GM19468 (cell line): ENCODE measurements around the gene EGLN2.
"Not testable (repeated sequence)": the region's sequence is repeated elsewhere in the genome, so short reads cannot be mapped to it uniquely, and the experiment has no call there.

Experiments
- ATAC-seq: cut with Tn5 transposase; IDR thresholded peaks from one replicate; pipeline ENCODE4 v1.9.1; 2021; ENCODE audit warnings: mild to moderate bottlenecking, moderate library complexity, moderate number of reproducible peaks; ENCODE audit not compliant: unreplicated experiment; ENCODE audit errors: extremely low read depth

The EGLN2 gene

DNA sequence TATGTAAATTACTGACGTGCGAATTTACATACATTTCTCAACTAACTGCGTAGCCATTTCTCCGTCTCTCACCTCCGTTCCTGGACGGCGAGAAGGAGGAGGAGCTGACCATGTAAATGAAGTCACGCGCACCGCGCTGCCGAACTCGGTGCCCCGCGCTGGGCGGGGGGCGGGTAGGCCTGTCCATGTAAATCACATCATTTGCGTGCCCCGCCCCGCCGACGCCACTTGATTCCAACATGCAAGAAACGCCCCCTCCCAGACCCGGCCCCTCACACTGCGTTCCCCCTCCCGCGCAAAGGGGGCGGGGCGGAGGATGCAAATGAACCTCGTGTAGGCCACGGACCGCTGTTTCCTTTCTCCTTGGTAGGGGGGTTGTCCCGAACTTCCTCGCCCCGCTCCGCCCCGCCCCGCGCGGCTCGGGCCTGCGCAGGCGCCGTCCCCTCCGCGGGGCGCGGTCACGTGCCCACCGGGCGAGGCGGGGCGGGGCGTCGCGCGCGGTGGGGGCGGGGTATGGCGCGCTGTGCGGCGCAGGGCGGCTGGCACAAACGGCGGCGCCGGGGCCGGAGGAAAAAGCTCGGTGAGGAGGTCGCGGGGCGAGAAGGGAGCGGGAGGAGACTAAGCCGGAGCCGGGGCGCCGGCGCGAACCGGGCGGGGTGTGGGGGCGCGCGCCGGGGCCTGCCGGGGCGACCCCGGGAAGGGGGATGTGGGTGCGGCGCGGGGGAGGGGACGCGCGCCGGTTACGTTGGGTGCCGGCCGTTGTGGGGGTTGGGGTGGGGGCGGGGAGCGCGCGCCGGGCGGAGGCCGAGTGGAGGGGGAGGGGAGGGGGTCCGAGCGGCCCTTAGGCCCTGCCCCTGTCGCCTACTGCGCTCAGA, at the start of gene EGLN2:
Gene EGLN2 (plus strand): TSS at position 509 of the 875 bp plus-strand sequence. CDS start 1,382 bp downstream, outside the sequence.
- peak; percentile 50 for ATAC-seq

DNA sequence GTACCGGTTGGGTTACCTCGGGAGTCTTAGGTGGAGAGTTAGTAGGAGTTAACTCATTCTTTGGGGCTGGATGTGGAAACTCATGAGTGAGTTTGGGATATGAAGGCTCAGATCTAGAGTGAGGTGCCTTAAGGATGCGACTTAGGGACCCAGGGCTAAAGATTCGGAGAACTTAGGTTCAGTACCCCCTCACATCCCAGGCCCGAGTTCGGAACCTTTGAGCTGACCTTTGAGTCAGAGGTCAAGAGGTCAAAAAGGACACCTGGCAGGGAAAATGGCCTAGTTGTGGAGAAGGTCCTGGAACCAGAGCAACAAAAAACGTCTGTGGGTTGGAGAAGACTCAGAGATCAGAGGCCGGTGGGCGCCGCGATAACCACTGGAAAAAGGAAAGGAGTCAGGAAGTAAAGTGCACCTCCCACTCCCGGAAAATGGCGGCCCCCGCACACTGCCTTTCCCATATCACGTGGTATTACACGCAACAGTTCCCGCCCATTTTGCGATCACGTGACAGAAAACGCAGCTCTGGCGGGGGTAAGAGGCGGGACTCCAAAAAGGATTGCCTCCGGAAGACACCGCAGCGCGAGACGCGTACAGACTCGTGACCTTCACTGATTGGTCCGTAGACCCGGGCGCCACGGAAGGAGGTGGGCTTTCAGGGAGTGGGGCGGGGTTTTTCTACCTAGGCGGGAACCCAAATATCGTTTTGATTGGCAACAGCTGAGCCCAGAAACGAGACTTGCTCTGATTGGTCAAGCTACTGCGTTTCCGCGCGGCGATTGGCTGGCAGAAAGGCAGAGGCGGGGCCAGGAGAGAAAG, 48.7 kb upstream of the EGLN2 start, which contains the start of gene ACTMAP:
Gene ACTMAP (minus strand): TSS at position 420 of the 816 bp plus-strand sequence. CDS start 674 bp downstream, outside the sequence.
- ATAC-seq: peak; percentile 69

DNA sequence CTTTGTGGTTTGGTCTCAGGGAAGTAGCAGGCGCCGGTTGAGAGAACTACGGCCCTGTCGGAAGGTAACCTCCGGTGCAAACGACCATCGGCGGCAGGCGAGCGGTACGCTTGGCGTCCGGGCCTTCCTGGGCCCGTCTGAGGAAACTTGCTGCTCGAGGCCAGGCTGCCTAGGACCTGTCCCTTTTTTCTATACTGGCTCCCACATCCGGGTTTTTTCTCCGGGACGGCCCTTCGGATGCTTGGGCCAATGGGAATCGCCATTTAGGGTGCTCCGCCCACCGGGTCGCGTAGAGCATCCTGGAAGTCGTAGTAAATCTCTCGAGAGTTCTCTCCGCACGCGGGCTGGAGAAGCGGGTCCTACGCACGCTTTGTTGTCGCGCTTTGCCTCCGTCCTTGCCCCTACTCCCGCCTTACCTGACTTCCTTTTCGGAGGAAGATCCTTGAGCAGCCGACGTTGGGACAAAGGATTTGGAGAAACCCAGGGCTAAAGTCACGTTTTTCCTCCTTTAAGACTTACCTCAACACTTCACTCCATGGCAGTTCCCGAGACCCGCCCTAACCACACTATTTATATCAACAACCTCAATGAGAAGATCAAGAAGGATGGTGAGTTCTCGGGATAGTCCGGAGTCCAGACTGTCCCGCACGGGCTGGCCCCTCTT, 48.0 kb upstream of the EGLN2 start, which contains the start of gene SNRPA:
Gene SNRPA (plus strand): TSS at position 330 of the 664 bp plus-strand sequence. CDS start 206 bp downstream, at position 536.
- ATAC-seq: peak; percentile 47

DNA sequence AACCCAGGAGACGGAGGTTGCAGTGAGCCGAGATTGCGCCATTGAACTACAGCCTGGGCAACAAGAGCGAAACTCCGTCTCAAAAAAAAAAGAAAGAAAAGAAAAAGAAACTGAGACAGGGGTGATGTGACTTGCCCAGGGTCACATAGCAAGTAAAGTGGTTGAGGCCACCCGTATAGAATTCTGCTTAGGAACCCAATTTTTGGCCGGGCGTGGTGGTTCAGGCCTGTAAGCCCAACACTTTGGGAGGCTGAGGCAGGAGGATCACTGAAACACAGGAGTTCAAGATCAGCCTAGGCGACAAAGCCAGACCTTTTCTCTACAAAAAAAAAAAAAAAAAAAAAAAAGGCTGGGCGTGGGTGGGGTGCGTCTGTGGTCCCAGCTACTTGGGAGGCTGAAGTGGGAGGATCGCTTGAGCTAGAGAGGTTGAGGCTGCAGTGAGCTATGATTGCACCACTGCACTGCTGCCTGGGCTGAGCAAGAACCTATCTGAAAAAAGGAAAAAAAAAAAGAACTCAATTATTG, 46.7 kb upstream of the EGLN2 start:
- ATAC-seq: no peak

DNA sequence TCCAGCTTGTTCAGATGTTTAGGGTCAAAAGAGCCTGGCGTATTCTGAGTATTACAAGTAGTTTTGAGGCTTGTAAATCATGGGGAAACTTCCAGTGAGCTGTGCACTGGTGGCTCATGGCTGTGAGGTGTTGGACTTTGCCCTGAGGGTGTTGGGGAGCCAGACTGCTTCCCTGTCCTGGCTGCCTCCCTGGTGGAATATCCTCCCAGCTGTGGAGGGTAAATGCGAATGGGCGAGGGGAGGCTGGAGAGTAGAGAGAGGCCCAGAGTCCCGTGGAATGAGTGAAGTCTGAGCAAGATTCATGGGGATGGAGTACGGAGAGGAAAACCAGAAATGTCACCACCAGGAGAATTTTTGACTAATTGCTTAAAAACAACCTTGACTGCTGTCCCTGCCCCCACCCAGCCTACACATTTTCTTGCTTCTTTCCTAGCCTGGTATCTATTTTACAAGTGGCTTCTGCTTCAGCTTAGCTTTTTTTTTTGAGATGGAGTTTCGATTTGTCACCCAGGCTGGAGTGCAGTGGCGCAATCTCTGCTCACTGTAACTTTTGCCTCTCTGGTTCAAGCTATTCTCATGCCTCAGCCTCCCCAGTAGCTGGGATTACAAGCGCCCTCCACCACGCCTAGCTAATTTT, 44.3 kb upstream of the EGLN2 start:
- no peak for ATAC-seq

DNA sequence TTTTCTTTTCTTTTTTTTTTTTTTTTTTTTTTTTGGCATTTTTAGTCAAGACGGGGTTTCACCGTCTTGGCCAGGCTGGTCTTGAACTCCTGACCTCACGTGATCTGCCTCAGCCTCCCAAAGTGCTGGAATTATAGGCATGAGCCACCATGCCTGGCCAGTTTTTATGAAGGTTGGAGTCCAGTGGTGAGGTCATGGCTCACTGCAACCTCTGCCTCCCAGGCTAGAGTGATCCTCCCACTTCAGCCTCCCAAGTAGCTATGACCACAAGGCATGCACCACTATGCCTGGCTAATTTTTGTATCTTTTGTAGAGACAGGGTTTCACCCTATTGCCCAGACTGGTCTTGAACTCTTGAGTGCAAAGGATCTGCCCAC, 43.8 kb upstream of the EGLN2 start:
- ATAC-seq: no peak

DNA sequence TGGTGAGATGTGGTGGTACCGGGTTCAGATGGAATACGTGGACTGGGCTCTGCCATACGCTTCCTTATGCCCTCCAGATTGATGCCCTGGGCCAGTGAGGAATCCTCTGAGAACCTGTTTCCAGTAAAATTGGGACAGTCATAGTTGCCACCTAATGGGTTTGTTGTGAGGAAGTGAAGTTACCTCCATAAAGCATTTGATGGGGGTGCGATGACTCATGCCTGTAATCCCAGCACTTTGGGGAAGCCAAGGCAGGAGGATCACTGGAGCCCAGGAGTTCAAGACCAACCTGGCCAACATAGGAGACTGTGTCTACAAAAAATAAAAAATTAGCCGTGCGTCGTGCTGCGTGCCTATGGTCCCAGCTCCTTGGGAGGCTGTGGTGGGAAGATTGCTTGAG, 43.2 kb upstream of the EGLN2 start:
- no peak for ATAC-seq

DNA sequence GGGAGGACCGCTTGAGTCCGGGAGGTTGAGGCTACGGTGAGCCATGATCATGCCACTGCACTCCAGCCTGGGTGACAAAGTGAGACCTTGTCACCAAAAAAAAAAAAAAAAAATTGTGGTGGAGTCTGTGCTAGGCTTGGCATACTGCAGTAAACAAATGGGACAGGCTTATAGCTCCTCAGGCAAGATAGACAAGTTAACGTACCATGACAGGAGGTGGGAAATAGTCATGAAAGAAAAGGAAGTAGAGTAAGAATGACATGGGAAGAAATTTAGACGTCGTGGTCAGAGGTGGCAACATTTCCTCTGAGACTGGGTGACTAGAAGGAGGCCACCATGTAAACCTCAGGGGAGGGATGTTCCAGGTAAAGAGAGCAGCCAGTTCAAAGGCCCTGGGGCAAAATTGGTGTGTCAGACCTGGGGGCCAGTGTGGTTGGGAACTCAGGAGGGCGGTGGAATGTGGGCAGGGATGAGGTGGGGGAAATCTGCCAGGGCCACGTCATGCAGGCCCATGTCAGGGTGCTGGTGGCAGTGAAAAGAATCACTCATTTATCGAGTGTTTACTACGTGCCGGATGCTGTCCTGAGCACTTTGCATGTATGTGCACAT, 42.4 kb upstream of the EGLN2 start:
- ATAC-seq: no peak

DNA sequence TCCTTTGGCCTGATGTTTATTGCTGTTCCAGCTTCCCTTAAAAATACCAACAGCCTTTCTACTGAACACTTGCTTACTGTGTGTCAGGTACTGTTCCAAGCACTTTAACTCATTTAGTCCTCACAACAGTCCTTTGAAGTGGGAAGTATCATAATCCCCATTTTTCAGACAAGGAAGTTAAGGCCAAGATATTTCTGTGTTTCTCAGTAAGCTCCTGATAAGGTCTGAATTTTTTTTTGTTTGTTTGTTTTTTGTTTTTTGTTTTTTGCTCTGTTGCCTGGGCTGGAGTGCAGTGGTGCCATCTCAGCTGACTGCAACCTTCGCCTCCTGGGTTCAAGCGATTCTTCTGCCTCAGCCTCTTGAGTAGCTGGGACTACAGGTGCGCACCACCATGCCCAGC, 40.5 kb upstream of the EGLN2 start:
- no peak for ATAC-seq

DNA sequence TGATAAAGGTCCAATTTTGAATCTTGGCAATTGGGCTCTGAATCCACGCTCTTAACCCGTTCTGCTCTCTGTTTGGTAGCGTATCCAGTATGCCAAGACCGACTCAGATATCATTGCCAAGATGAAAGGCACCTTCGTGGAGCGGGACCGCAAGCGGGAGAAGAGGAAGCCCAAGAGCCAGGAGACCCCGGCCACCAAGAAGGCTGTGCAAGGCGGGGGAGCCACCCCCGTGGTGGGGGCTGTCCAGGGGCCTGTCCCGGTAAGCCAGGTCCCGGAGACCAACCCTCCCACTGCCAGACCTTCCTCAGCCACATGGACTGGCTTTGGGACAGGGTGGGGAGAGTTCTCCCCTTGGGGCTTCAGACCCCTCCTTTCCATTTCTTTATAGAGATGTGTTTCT, 39.6 kb upstream of the EGLN2 start:
- ATAC-seq: no peak

DNA sequence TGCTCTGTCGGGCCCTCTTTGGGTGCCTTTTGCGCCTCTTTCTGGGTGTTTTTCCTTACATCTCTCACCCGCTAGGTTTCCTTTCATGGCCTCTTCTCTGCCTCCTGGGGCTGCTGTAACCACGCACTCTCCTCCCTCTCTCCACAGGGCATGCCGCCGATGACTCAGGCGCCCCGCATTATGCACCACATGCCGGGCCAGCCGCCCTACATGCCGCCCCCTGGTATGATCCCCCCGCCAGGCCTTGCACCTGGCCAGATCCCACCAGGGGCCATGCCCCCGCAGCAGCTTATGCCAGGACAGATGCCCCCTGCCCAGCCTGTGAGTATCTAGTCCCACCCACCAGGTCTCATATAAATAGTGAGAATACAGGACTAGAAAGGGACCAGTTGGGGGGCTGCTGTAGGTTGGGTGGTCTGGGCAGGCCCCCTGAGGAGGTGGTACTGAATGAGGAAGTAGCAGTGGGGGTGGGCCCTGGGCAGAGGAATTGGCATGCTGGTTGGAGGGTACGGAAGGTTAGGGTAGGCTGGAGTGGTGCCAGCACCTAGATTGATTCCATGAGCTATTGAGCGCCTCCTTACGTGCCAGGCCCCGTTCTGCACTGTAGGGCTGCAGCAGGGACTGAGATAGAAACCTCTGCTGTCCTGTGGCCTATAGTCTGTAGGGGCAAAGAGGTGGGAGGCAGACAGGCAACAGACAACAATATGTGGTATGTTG, 36.1 kb upstream of the EGLN2 start:
- no peak for ATAC-seq

DNA sequence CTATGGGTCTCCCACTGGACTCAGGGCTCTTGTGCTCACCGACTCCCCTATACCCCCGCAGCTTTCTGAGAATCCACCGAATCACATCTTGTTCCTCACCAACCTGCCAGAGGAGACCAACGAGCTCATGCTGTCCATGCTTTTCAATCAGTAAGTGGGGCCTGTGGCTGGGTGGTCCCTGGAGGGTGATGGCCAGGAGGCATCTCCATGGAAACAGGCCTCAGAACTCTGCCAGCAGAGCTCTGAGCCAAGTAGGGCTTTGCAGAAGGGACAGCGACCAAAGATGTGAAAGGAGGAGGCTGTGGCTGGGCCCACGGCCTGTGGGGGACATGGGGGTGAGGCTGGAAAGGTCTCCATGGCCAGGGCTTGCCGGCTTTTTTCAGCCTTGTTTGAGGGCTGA, 35.5 kb upstream of the EGLN2 start:
- no peak for ATAC-seq

DNA sequence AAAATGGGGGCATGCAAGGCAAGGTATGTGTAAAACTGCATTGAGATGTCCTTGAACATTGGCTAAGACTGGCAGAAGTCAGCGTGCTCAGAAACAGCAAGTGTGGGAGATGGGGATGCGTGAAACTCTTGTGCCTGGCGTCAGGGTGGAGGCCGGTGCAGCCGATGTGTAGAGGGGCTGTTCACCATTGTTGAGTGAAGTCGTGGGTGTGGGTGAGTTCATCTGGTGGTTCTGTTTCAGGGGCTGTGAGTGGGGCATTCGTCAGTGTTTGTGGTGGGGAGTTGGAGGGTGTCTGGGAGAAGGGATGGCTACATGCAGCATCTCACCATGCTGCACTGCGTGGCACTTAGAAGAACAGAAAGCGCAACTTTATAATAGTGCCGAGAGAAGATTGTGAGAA, 35.0 kb upstream of the EGLN2 start:
- ATAC-seq: no peak

DNA sequence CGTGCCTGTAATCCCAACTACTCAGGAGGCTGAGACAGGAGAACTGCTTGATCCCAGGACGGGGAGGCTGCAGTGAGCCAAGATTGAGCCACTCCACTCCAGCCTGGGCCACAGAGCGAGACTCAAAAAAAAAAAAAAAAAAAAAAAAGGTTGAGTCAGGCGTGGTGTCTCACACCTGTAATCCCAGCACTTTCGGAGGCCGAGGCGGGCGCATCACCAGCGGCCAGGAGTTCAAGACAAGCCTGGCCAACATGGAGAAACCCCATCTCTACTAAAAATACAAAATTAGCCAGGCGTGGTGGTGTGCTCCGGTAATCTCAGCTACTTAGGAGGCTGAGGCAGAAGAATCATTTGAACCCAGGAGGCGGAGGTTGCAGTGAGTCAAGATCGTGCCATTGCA, 32.6 kb upstream of the EGLN2 start:
- ATAC-seq: not testable (repeated sequence)

DNA sequence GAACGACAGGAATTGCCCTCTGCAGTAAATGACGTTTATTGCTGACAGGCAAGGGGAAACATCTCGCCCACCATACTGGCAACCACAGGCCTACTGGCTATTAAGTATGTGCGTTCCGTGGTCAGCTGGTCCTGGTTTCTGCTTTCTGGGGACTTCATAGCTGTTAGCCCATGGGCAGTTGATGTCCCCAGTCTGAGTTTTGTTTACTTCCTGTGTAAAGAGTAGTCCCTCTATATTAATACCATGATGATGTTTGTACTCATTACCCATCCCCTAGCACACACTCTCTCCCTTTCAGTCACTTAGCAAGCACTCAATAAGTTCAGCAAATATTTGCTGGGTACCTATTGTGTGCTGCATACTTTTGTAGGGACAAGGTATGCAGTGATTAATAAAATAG, 30.1 kb upstream of the EGLN2 start:
- ATAC-seq: no peak

DNA sequence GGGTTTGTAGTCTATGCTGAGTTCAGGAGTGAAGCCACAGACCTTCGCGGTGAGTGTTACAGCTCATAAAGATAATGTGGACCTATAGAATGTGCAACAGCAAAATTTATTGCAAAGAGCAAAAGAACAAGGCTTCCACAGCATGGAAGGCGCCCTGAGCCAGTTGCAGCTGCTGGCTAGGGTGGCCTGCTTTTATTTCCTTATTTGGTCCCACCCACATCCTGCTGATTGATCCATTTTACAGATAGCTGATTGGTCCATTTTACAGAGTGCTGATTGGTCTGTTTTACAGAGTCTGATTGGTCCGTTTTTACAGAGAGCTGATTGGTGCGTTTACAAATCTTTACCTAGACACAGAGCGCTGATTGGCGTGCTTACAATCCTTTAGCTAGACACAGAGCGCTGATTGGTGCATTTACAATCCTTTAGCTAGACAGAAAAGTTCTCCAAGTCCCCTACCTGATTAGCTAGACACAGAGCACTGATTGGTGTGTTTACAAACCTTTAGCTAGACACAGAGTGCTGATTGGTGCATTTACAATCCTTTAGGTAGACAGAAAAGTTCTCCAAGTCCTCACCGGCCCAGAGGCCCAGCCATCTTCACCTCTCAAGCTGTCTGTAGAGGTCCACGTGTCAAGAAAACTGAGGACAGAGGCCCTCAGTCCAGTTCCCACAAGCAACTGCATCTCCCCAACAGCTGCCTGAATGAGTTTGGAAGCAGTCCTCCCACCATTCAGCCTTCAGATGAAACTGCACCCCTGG, 27.7 kb upstream of the EGLN2 start:
- not testable (repeated sequence) for ATAC-seq

DNA sequence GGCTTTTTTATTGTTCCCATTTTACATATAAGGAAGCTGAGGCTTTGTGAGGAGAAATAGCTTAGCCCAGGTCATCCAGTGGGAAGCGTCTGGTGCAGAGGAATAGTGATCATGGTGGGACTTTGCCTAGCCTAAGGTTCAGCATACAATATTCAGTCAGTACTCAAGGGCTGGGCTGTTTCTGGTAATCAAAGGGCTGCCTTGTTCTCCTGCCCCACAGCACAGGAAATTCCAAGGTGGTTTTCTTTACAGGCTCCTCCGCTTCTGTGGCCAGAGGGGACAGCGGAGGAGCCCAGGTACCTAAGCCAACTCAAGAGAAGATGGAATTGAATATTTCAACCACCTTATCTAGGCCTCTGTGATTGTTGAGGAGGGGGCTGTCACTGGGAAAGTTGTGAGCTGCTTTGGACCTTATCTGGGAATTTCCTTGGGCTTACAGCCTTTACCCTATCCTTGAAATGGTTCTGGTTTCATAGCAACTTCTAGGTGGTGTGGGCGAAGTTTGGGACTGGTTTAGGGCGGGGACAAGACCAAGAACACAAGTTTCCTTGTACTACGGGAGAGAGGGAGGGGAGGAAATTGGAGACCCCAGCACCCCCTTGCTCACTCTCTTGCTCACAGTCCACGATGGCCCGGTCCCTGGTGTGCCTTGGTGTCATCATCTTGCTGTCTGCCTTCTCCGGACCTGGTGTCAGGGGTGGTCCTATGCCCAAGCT, 23.9 kb upstream of the EGLN2 start, which contains the start of gene MIA:
Gene MIA (plus strand): TSS at position 606 of the 716 bp plus-strand sequence. CDS start 22 bp downstream, at position 628.
- ATAC-seq: no peak
